DMS153 treated with DMSO at 0.1 percent for 48 hours (cell line): ENCODE measurements around the gene MTMR3.
"Not testable (repeated sequence)": the region's sequence is repeated elsewhere in the genome, so short reads cannot be mapped to it uniquely, and the experiment has no call there.

Experiments
- DNase-seq: peaks from one replicate; lab custom pipeline; 2025; ENCODE audit not compliant: unreplicated experiment; lab: John Stamatoyannopoulos, UW

Gene MTMR3

DNA sequence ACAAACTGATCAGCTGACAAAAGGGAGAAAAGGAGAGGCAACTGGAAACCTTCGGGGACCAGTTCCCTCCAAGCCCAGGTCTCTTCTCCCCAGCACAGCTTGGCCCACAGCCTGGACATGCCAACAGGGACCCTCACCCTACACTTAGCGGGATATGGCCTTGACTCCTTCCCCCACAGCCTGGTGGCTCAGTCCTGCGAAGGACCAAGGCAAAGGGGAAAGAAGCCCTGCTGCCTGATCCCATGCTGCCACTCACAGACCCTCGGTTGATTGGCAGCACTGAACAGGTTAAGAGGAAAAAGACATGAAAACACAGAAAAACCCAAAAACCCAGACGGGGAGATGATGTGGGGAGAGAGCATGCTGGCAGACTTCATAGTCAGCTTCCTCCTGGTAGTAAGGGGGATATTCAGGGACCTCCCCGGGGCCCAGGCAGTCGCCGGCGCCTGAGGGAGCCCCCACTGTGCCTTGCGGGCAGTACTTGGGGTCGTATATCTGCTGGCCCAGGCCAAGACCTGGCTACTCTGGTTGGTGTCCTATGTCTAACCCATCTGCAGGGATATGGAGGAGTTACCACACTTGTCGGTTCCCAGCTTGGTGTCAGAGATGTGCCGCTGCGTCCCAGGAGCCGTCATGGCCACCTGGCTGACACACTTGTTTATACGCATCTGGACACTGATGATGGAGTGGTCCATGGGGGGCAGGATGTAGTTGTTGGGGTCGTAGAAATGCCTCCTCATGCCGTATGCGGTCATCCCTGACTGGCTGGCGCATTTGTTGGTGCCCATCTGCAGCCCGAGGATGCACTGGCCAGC lies 163.1 kb downstream of the MTMR3 start:
- DNase-seq = no peak

DNA sequence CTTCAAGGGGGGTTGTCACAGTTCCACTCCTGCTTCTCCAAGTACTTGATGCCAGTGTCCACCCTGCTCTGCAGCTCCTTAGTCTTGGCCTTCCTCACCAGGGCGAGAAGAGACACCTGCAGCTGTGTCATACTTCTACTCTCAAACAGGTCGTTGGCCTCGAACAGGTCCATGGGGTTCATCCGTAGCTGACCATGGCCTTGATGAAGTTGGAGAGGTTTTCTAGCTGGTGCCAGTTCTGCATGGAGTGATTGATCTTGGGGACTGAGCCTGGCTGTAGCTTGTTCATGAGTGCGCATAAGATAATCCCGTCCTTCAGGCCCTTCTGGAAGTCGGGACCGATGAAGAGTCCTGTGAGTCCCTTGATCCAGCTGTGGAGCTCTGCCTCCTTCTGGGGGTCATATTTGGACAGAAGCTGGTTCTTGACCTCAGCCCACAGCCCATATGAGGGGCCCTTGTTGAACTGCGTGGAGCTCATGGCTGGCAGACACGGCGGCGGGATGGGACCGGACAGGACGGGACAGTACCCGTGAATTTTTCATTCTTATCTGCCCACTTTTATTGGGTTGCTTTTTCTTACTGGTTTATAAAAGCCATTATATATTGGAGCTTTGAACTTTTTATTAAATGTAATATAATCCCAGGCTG lies 163.9 kb downstream of the MTMR3 start:
- no peak for DNase-seq

DNA sequence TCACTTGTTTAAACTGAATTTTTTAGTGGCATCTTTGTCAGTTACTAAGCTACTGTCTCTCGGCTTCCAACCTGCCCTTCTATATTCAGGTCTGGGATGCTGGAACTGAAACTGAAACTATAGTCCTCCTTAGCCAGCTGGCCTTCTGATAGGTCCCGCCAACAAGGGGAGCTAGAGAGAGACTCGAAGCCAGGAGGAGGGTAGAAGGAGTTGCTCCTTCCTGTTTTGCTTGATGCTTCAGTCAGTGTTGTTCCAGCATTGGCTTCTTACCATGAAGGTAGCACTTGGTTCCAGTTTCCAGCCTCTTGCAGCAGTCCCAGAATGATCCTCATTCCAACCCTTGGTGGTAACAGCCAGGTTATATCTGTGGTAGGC lies 164.4 kb downstream of the MTMR3 start:
- no peak for DNase-seq

DNA sequence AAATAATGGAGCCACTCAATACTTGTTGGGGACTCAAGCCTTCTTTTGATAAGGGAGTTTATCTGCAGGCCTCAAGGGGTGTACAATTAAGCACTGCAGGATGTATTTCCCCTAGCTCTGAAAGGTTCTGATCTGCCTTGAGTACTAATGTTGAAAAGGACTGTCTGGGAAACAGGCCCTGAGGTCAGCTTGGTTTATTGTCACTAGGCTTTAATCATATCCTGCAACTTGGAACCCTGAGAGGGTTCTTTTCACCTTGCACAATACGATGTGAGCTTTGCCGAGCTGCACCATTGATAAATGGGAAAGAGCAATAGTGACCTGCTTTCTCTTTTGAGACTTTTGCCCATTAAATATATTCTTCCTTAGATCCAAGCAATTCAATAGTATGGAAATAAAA lies 165.7 kb downstream of the MTMR3 start:
- DNase-seq = no peak

DNA sequence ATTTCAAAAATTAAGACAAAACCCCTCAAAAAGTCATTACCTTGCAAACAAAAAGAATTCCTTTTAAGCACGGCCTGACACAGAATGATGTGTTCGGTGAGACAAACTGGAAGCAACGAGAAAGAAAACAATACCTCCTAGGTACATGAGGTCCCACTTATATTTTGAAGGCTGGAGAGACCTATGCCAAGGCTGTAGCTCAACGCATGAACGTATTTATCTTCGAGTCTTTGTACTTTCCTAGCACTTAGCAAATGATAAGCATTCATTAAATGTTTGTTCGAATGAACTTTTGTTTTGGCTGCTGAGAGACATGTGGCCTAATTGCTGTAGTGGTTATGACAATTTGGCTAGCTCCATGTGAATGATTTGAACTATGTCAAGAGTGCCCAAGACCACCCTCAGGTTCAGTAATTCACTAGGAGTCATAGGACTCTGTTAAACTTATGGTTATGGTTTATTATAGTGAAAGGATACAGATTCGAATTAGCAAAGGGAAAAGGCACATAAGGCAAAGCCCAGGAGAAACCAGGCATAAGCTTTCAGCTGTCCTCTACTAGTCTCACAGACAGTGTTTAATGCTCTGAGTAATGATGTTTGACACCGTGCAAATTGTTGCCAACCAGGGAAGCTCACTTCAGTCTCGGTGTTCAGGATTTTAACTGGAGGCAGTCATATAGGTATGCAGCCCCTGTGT lies 171.2 kb downstream of the MTMR3 start:
- no peak for DNase-seq

DNA sequence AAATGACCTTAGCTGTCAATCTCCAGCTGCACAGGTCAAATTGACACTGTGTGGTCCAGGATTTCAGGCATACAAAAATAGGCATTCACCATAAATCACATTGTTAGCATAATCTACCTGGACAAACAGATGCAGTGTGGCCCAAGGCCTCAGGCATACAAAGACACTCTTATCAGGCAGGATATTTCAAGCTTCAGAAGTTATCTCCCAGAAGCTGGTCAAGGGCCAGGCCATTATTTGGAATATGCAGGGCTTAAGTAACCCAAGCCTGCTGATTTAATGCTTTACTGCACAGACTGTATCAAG lies 171.7 kb downstream of the MTMR3 start:
- DNase-seq = no peak

DNA sequence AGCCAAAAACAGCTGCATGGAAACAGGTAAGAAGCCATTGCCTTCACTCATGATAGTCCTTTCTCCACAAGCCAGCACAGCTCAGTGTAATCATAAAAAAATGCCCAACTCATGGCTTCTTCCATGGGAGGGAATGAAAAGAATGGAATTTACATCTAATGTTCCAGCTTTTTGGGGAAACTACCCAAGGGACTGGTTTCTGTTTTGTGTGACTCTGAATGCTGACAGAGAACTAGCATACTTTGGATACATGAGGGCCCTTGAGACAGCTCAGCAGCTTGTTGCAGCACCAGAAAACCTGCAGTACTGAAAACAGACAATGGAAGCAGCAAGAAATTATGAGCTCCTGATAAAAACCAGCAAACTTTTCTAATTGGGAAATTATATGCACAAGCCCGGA lies 173.0 kb downstream of the MTMR3 start:
- no peak for DNase-seq

DNA sequence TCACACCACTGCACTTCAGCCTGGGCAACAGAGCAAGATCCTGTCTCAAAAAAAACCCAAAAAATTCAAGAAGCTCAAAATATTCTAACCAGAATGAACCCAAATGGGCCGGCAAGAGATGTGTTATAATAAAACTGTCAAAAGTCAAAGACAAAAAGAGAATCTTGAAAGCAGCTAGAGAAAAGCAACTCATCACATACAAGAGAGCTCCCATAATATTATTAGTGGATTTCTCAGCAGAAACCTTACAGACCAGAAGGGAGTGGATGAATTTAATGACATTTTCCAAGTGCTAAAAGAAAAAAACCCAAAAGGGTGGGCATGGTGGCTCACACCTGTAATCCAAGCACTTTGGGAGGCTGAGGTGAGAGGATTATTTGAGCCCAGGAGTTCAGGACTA lies 174.4 kb downstream of the MTMR3 start:
- DNase-seq = no peak

DNA sequence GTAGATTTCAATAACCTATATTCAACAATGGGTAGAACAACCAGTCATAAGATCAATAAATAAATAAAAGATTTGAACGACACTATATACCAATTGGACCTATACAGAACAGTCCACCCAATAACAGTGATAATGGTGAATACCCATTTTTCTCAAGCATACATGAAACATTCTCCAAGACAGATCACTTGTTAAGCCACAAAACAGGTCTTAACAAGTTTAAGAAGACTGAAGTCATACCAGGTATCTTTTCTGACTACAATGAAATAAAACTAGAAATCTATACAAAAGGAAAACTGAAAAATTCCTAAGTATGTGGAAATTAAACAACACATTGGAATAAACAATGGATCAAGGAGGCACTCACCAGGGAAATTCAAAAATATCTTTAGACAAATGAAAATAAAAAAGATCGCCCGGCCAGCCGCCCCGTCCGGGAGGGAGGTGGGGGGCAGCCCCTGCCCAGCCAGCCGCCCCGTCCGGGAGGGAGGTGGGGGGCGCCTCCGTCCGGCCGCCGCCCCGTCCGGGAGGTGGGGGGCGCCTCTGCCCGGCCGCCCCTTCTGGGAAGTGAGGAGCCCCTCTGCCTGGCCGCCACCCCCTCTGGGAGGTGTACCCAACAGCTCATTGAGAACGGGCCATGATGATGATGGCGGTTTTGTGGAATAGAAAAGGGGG lies 176.5 kb downstream of the MTMR3 start:
- DNase-seq = not testable (repeated sequence)

DNA sequence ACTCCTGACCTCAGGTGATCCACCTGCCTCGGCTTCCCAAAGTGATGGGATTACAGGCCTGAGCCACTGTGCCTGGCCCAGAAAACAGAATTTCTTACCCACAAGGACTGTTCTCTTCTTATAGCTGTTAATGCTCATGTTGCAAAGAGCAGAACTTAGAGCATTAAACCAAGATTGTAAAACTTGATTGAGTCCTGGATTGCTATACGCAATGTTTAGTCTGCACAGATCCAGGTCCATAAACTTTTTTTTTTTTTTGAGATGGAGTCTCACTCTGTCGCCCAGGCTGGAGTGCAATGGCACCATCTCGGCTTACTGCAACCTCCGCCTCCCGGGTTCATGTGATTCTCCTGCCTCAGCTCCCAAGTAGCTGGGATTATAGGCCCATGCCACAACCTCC lies 178.1 kb downstream of the MTMR3 start:
- not testable (repeated sequence) for DNase-seq

DNA sequence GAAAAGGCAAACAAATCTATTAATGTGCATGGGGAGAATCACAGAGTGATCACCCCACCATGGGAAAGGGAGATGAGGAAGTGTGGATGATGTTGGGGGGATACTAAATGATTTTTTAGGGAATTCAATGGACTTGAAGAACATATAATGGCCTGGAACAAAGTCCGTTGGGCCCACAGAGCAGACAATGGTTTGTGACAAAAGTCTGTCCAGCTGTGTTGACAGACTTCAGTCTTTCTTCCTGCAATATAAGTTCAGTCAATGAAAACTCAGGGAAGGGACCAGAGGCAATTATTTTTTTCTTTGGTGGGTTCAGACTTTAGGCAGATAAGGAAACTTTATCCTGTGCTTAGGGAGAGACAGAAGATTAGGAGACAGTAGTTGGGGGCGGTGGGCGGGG lies 179.3 kb downstream of the MTMR3 start:
- no peak for DNase-seq

DNA sequence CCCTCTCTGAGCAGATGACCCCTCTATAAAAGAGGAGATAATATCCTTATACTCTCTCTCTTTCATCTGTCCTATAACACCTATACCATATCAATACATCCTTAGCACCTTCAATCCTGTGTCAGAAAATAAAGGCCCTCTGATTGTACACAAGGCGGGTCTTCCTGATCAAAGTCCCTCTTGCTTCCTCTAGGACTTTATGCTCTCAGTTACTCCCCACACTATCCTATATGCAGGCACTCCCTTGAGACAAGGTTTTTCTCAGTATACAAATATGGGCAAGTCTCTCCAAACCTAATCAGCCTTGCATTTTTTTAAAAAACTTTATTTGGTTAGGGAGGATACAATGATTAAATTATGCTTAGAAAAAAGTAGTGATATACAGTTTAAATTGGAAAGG lies 180.0 kb downstream of the MTMR3 start:
- no peak for DNase-seq

DNA sequence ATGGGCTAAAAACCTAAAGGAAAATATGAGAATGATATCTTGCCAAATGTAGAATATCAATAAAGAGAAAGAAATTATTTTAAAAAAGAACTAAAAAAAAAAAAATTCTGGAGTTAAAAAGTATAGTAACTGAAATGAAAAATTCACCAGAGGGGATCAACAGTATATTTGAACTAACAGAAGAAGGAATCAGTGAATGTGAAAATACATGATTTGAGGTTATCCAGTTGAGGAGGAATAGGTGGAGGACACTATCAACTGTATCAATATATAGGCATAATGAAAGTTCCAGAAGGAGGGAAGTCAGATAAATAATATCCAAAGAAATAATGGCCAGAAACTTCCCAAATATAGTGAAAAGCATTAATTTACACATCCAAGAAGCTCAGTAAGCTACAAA lies 181.2 kb downstream of the MTMR3 start:
- DNase-seq = no peak

DNA sequence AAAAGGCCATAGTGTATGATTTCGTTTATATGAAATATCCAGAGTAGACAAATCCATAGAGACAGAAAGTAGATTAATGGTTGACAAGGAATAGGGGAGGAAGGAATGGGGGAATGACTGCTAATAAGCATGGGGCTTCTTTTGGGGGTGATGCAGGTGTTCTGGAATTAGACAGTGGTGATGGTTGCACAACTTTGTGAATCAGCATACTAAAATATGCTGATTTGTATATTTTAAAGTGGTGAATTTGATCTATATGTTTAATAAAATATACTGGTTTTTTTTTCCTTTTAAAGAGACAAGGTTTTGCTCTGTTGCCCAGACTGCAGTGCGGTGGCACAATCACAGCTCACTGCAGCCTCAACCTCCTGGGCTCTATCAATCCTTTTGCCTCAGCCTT lies 190.8 kb downstream of the MTMR3 start:
- DNase-seq = no peak

DNA sequence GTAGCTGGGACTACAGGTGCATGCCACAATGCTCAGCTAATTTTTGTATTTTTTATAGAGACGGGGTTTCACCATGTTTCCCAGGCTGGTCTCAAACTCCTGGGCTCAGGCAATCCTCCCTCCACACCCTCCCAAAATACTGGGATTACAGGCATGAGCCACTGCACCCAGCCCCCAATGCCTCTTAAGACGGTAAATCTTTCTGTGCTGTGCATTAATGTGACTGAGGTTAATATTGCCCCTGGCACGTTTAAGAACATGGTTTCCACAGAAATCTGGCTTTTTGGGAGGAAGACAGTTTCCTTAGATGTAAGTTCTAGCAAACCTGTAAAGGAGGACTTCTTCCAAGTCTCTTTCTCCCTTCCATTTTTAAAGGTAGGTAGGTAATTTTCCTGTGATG lies 191.2 kb downstream of the MTMR3 start:
- DNase-seq = no peak

DNA sequence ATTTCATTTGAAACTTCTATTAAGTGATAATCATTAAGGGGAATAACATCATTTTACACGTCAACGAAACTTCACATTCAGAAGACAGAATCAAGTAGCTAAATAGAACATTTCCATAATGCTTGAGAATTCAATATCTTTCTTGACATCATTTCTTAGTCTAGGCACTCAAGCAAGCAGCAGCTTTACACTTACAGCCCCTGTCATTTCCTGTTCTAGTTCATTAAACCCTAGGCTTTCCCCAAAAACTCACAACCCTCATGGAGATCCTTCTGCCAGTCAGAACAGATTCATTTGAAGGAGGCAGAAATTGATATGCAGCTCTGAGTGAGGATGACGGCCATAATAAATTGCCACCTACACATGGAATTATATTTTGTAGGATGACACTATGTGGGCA lies 192.0 kb downstream of the MTMR3 start:
- DNase-seq = no peak

DNA sequence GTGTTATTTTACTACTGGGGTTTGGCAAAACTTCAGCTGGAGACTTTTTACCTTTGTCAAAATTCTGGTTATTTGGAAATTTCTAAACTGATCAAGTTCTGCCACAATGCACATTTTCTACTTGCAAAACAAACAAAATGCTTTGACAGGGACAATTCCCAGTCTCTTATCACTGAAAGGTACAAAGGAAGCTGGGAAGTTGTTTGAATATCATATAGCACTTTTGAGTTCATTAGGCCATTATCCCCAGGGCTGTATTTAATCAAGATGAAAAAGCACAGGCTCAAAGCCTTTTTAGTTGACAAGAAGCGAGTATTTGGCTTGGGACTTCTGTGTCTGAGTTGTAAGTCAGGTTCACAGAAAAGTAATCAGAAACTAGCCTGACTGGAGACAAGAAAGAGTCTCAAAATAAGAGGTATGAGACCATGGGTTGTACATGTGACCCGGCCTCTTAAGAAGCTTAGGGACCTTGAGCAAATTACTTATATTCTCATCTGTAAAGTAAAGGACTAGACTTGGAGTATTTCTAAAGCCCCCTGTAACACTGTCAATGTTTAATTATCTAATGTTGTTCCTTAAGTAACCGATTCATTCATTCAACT lies 194.4 kb downstream of the MTMR3 start:
- no peak for DNase-seq

DNA sequence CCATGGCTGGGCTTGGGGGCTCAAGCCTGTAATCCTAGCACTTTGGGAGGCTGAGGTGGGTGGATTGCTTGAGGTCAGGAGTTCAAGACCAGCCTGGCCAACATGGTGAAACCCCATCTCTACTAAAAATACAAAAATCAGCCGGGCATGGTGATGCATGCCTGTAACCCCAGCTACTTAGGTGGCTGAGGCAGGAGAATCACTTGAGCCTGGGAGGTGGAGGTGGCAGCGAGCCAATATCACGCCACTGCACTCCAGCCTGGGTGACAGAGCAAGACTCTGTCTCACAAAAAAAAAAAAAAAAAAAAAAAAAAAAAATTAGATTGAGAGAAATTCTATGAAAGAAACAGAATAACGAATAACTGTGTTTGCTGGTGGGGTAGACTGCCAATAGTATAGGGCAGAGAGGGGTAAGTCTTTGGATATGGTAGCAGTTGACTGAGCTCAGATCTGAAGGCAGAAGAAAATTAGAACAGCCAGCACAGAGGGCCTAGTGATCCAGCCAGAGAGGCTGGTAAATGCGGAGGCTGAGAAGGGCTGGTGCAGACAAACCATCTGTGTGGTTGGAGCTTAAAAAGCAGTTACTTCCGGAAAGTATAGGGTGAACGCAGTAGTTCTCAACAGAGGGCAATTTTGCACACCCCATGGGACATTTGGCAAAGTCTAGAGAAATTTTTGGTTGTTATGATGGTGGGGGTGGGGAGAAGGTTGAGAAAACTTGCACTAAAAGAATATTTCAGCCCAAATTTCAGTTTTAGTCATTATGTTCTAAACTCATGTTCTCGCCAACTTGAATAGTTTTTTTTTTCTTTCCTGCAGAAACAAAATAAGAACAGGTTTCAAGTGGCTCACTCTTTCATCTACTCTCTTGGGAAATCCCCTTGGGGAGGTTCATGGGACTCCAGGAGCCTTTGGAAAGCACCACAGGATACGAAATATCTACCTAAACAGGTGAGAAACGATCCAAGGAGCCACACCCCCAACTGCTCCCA lies 195.6 kb downstream of the MTMR3 start:
- no peak for DNase-seq

DNA sequence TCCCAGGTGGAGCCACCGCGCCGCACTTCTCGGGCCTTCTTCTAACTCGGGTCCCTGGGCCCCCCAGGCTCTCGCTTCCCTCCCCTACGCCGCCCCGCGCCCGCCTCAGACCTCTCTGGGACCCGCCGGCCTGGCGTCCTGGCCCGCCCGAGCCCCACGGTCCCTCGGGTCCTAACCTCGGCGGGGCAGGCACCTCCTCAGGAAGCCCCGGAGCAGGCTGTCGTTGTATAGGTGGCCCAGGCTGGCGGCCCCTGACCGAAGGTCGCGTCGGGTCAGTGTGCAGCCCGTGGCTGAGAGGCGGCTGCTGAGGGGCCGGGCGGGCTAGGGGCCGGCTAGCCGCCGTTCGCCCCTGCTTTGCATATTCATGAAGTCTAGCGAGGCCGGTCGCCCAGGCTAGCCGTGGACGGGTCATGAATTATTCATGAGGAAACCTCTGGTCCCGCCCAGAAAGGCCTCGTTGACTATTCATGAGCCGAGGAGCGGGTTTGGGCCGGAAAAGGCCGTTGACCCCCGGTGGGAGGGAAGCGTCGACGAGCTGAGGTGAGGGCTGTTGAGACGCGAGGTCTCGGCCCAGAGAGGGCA lies 197.1 kb downstream of the MTMR3 start, which contains the start of gene HORMAD2:
HORMAD2 (plus strand) TSS at position 513 of the 582 bp plus-strand sequence. CDS start 13,489 bp downstream, outside the sequence.
- DNase-seq = no peak
